GM19023 (cell line): ENCODE measurements around the gene SRM.
A peak's percentile ranks its signal among the peaks of the same experiment; 100 is the strongest.
"Not testable (repeated sequence)": the region's sequence is repeated elsewhere in the genome, so short reads cannot be mapped to it uniquely, and the experiment has no call there.

Source experiments
- ATAC-seq: cut with Tn5 transposase; IDR thresholded peaks from one replicate; pipeline ENCODE4 v1.9.1; 2021; ENCODE audit warnings: mild to moderate bottlenecking, moderate library complexity; ENCODE audit not compliant: unreplicated experiment

Gene SRM

DNA sequence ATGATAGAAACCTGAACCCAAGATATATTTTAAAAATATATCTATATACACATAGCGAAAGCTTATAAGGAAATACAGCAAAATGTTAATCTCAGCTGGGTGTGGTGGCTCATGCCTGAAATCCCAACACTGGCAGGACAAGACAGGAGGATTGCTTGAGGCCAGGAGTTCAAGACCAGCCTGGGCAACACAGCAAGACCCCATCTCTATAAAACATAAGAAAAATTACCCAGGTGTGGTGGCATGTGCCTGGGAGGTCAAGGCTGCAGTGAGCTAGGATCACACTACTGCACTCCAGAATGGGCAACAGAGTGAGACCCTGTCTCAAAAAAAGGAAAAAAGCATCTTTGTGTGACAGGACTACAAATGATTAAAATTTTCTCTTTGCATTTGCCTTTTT is 6.0 kb upstream of the SRM start:
- ATAC-seq: no peak

DNA sequence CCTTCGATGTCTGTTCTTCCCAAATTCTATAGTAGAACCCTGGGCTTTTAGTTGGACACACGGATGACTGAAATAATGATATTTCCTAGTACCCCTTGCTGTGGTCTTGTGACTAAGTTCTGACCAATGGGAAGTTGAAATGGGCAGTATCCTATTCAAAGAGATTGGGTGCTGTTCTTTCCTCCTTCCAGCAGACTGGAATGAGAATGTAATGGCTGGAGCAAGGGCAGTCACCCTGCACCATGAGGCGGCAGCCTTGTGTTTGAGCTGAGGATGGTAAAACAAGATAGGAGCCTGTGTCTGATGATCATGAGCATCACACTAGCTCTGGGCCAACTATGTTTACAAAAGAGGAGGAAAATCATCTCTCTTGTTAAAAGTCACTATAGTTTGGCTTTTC is 5.1 kb upstream of the SRM start:
- ATAC-seq: no peak

DNA sequence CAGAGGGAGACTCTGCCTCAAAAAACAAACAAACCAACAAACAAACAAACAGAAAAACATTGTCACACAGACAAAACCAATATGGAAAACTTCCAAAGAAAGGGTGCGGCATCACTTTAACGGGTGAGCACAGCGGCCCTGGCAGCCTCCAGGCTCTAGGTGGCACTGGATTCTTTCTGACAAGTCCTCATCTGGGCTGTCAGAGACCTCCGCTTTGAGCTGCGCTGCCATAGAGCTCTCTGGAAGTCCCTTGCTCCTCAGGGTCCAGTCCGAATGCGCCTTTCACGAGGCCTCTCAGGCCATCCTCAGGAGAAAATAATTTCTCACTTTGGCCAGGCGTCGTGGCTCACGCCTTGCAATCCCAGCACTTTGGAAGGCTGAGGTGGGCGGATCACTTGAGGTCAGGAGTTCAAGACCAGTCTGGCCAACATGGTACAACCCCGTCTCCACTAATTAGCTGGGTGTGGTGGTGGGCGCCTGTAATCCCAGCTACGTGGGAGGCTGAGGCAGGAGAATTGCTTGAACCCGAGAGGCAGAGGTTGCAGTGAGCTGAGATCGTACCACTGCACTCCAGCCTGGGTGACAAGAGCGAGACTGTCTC is 4.2 kb upstream of the SRM start:
- not testable (repeated sequence) for ATAC-seq

DNA sequence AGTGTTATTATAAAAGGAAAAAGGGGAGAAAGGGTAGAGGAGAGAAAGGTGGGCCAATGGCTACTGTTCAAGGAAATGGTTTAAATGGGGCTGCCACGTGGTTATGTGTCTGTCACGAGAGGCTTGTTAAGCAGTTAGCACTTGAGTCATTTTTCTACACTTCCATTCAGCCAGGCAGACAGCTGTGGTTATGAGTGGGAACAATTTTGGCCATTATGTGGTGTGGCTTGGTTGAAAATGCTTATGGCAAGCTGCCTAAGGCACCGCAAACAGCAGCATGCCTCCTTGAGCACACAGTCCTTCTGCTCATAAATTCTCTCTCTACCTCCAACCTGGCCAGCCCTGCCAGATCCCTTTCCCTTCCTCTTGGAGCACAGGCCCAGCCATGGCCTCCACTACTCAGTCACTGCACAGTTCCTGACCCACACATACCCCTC is 3.2 kb upstream of the SRM start:
- ATAC-seq: peak; percentile 24

DNA sequence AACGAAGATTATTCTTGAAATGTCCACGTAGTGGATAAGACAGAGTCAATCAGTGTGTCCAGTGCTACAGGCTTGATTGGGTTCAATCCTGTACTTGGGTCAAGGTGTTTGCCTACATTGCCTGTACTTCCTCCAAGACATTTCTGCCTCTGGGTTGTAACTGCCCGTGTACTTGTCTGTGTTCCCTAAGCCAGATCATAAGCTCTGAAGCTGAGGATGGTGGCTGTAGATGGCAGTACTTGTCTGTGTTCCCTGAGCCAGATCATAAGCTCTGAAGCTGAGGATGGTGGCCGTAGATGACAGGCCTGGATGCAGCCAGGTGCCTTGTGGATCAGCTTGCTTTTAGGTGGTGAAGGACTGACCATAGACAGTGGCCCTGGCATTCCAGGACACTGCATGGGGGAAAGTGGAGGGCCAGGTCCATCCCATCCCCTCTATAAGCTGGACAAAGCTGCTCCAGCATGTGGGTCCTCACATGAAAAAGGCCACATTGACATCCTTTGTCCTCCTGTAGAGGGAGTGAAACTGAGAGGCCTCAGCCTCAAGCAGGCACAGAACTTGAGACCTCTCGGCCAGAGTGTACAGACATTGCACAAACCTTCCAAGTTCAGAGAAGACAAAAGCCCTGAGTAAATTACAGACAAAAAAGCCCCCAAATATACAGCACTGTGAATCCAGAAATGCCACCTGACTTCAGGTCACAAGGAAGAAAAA is 2.0 kb upstream of the SRM start:
- no peak for ATAC-seq

DNA sequence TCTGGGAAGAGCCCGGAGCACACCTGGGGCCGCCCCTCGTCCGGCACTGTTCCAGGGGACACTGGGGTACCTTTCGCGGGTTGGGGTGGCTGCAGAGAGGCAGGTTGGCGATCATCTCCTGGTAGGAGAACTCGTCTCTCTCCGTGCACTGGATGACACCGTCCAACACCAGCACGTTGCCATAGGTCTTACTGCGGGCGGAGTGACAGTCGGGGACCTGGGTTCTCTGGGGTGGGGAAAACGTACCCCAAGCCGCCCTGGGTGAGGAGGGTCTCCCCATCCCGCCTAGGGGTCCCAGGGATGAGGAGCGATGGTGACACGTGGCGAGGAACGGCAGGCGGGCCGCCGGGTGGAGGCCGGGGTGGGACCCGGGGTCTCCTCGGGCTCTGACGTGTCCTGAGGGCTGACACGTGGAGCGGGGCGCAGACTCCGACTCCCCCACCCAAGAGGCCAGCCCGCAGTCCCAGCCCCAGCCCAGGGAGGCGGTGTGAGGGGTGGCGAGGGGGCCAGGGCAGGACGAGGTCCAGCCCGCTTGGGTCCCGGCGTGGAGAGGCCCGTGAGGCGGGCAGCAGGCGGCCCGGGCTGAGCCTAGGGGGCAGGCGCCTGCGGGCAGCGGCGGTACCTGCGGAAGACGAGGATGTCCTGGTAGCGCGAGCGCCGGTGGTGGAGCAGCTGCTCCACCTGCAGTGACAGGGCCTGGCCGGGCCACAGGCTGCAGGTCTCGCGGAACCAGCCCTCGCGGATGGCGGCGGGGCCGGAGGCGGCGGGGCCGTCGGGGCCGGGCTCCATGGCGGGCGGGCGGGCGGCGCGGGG is 457 bp downstream of the SRM start:
- ATAC-seq: peak; percentile 22

DNA sequence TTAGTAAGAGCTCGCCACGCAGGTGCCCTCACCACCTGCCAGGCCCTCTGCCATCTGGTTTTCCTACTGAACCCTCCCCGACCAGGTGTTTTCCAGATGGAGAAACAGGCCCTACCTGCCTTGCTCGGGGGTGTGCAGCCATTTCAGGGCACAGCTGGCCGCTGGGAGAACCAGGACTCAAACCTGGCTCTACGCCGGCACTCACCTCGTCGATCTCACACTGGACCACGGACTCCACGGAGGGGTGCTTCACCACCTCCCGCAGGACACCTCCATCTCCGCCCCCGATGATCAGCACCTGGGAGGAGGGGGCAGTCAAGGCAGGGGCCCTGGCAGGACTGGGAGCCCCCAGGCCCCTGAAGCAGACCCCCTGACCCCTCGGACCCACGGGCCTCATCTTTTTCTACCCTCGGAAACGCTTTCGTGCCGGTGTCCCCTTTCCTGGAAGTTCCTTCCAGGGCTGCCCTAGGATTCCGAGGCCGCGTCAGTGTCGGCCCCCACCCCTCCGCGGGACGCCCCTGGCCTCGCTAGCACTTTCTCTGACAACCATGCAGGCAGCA is 1.1 kb downstream of the SRM start:
- no peak for ATAC-seq

DNA sequence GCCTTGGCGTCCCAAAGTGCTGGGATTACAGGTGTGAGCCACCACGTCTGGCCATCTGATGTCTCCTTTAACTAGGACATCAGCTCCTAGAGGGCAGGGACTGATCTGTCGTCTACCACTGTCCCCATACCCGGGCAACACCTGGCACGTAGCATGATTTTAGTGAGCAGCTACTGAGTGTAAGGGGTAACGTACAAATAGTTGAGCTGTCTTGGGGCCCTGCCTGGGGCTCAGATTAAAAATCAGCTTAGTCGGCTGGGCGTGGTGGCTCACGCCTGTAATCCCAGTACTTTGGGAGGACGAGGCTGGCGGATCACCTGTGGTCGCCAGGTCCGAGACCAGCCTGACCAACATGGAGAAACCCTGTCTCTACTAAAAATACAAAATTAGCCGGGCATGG is 1.8 kb downstream of the SRM start:
- ATAC-seq: no peak

DNA sequence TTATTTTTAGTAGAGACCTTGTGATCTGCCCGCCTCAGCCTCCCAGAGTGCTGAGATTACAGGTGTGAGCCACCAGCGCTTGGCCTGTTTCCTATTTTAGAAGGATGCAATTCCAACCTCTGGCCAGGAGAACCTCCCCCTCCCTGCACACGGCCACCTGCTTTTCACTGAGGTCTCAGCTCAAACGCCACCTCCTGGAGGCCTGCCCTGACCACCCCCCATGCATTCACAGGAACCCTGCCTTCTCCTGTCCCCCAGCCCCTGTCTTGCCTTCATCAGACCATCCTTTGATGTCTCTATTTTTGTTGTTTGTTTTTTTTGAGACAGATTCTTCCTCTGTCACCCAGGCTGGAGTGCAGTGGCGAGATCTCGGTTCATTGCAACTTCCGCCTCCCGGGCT is 2.3 kb downstream of the SRM start:
- no peak for ATAC-seq

DNA sequence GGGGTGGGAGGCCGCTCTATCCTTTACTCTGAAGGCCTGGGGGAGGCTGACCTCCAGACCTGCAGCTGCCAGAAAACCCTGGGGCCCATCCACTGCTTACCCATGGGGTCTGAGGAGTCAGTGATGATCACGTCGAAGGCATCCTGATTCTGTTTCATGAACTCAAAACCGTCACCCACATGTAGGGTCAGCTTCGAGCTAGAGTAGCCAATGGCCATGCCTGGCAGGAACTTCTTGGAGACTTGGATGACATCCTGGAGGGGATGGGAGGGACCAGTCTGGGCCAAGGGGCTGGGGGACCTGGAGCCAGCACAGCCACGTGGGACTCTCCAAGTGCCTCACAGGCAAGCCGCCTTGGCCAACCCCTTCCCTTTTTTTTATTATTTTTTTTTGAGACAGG is 3.3 kb downstream of the SRM start:
- ATAC-seq: no peak

DNA sequence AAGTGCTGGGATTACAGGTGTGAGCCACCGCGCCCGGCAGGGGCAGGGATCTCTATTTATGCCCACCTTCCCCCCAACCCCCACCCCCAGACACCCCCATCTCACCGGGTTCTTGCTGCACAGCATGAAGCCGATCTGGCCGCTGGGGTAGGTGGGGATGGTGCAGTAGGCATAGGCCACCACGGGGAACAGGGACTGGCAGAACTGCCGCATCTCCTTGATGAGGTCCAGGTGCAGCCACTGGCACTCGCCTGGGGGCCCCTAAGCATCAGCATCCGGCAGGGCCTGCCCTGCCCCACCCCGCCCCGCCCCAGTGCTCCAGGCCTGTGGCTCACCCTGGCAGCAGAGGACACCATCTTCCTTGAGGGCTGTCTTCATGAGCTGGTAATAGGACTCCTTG is 4.1 kb downstream of the SRM start:
- no peak for ATAC-seq

DNA sequence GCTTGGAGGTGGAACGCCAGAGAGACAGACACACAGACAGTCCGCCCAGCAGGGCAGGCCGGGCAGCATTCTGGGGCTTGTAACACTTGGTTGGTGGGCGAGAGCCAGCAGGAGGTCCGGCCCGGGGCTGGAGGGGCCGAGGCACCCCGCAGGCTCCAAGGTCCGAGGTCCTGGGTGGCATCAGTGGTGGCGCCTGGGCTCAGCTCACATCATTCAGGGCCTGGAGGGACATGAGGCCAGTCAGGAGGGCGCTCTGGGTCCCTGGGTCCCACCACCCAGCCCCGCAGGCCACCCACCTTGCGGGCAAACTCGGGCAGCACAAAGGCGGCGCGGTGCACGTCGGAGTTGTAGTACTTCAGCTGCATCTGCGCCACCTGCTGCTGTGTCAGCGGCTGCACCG is 5.2 kb downstream of the SRM start:
- ATAC-seq: no peak

DNA sequence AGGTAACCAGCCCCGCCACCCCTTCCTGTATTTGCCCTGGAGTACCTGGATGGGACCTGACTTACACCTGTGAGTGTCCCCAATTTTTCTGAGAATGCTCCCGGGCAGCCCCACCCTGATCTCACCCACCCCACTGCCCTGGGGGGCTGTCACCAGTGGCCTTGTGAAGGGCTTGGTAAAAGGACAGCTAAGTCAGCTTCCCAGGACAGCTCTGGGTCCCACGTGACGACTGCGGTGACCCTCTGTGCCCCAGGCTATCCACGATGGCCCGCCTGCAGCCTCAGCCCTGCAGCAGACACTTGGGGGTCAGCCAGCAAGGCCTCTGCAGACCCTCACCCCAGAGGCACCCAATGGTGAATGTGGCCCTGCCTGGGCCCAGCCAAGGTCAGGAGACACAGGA is 5.6 kb downstream of the SRM start:
- ATAC-seq: no peak

DNA sequence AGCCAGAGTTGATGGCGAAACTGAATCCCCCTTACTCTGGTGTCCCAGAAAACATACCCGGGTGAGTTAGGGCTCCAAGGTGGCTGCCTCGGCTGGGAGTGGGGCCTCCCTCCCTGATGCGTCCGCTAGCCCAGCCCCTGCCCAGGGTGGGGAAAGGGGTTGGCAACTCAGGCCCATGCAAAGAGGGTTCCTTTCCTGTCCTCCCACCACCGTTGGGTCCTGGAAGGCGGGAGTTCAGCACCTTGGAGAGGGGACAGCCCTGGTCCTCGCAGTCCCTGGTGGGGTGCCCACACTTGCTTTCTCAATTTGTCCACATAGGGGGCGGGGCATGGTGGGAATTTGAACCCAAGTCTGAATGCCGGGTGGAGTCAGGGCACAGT is 6.1 kb downstream of the SRM start:
- ATAC-seq: no peak

DNA sequence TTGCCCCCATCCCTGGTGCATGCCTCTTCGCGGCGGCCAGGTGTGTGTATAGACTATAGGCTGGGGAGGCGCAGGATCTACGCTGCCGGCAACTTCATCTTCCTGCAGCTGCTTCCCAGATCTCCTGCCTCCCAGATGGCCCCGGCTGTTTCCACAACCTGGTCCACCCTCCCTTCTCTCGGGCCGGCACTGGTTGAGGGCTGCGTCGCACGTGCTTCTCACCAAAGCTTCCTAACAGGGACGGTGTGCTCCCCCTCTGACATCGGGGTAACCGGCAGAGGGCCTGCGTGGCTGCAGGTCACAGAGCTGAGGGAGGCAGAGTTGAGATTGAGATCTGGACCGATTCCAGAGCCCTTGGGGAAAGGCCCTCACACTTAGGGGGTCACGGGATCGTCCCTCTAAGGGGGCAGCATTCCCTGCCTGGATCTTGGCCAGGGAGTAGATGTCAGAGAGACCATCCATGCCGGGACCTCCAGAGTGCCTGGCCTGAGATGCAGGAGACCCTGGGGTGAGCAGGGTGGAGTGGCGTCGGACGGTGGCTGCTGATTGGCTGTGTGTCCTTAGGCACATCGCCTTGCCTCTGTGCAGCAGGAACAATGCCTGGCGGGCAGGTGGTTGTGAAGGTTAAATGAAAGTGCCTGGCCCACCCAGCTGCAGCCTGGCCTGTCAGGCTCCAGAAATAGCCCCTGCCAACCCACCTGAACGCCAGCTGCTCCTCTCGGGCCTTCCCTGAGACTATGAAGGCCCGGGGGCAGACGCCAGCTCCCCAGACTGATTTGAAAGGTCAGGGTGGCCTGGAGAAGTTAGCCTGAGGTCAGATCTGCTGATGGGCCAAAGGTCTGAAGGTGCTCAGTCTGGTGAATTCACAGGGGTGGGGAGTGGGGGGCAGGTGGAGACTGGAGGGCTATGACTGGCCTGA is 6.7 kb downstream of the SRM start:
- no peak for ATAC-seq

DNA sequence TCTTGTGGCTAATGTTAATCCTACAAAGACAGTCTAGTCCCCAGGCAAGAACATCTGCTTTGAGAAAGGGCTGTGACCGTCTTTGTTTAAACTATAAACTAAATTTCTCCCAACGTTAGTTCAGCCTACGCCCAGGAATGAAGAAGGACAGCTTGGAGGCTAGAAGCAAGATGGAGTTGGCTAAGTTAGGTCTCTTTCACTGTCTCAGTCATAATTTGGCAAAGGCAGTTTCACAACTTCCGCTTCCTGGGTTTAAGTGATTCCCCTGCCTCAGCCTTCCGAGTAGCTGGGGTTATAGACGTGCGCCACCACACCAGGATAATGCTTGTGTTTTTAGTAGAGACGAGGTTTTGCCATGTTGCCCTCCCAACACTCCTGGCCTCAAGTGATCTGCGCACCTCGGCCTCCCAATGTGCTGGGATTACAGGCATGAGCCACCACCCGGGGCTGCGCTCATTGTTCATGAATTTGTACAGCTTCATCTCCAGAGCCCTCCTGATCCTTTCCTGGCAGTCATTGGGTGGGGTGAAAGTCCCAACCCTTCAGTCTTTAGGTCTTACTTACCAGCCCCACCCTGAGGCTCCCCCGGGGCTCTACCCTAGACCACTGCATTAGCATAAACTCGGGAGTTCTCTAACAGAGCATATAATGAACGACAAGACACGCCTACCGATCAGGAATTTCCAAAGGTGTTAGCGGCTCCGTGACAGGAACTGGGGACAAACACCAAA is 7.9 kb downstream of the SRM start:
- ATAC-seq: no peak

DNA sequence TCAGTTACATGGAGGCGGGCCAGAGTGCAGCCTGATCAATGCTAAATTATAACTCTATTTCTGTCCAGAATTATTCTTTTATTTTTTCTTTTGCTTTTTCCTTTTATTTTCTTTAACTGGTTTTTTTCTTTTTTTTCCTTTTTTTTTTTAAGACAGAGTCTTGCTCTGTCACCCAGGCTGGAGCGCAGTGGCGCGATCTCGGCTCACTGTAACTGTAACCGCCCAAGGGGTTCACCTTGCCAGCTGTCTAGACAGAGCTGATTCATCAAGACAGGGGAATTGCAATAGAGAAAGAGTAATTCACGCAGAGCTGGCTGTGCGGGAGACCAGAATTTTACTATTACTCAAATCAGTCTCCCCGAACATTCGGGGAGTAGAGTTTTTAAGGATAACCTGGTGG is 8.7 kb downstream of the SRM start:
- not testable (repeated sequence) for ATAC-seq

DNA sequence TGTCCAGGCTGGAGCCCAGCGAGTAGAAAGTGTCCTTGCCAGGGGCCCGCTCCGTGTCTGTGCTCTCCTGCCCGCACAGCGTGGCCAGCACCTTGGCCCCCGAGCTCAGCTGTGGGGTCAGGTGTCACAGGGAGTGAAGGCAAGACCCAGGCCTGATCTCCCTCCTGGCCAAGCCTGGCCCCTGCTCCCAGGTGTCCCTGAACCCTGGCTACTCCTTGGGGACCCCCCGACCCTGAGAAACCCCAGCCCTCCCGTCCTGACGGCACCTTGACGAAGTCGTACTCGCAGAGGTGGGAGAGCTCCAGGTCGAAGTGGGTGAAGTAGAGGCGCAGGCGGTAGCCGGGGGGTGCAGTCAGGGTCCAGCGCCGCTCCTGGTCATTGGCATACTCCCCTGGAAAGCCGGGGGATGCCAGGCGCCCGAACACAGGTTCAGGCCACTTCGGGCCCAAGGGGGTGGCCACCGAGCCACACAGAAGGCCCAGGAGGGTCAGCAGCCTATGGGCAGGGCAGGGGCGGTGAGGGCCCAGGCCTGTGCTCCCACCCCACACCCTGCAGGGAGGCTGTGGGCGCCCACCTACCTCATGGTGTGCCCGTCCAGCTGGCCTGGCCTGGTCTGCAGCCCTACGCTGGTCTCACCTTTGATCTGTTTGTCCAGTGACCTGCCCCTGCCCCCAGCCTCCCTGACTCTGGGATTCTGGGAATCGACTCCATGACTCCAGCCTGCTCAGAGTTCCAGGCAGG is 13.0 kb downstream of the SRM start, which contains the start of gene MASP2:
TSS of gene MASP2 (minus strand) at position 615 of the 741 bp plus-strand sequence. CDS start at position 583, 32 bp downstream.
- ATAC-seq: no peak

DNA sequence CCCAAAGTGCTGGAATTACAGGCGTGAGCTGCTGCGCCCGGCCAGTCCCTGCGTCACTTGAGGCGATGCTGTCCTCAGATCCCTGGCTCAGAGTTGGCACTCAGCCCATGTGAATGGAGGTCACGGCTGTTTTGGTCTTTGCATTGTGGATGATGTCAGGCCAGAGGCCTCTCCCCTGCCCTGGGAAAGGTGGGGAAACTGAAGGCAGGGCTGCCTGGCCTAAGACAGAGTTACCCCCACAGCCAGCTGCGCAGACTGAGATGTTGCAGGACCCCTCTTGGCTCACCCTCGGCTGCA is 13.6 kb downstream of the SRM start:
- no peak for ATAC-seq
